ENCODE data around the gene C19orf67.
A peak's percentile ranks its signal among the peaks of the same experiment; 100 is the strongest.
"Not testable (repeated sequence)": the region's sequence is repeated elsewhere in the genome, so short reads cannot be mapped to it uniquely, and the experiment has no call there.

Gene C19orf67

DNA sequence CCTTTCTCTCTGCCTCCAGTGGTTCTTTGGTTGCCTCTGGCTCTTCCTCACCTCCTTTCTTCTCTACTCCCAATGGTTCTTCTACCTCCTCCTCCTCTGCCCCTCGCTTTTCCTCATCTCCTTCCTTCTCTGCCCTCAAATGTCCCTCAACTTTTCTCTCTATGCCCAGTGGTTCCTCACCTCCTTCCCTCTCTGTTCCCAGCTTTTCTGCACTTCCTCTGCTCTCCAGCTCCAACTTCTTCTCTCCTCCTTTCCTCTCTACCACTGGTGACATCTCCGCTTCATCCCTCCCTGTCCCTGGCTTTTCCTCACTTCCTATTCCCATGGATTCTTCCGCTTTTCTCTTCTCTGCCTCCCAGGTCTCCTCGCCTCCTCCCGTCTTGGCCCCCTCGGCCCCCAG lies 31.5 kb downstream of the C19orf67 start:
- Histone ChIP-seq H3K27ac (ENCODE audit: low read depth, low read length) (no peak overlapping the region), H3K4me3 (ENCODE audit: low read depth, low read length) (no peak overlapping the region)

DNA sequence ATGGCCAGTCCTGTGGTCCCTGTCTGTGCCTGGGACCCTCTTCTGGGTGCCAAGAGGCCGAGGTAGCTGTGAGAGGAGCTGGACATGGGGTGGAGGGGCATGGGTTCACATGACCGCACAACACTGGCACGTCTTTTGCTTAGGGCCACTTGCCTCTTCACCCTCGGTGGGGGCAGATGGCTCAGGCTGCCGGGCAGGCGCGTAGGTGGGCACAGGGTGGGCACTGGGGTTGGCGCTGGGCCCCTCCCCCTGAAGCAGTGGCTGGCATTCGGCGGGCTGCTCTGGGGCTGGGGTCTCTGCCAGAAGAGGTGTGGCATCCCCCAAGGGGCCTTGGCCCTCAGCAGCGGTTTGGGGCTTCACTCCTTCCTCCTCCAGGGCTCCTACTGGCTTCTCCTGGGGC lies 32.1 kb downstream of the C19orf67 start:
- Histone ChIP-seq H3K27ac (ENCODE audit: low read depth, low read length) (no peak overlapping the region), H3K9ac (ENCODE audit: low read depth, low read length) (no peak overlapping the region), H3K27me3 (ENCODE audit: control insufficient read depth, insufficient read depth, low read length) (peaks cover 6% of the 10 kb centered on the region), H3K36me3 (ENCODE audit: control insufficient read depth, insufficient read depth, low read length) (peaks cover 4% of the 10 kb centered on the region; the same call in 1 of the 2 replicates), H3K4me1 (ENCODE audit: control insufficient read depth, insufficient read depth, low read length) (no peaks in the 10 kb centered on the region), H3K9me3 (ENCODE audit: control insufficient read depth, insufficient read depth, low read length) (no peaks in the 10 kb centered on the region), H3K4me3 (ENCODE audit: low read depth, low read length) (no peak overlapping the region)

More for the DNA sequence above, 31.5 kb downstream of the C19orf67 start:
- peaks cover 12% of the 10 kb centered on the region for H3K27me3 ChIP-seq (ENCODE audit: control insufficient read depth, insufficient read depth, low read length)
- H3K9me3 ChIP-seq (ENCODE audit: control insufficient read depth, insufficient read depth, low read length): no peaks in the 10 kb centered on the region
- H3K36me3 ChIP-seq (ENCODE audit: control insufficient read depth, insufficient read depth, low read length): peaks cover 4% of the 10 kb centered on the region; the same call in 1 of the 2 replicates
- no peaks in the 10 kb centered on the region for H3K4me1 ChIP-seq (ENCODE audit: control insufficient read depth, insufficient read depth, low read length)
- H3K9ac ChIP-seq (ENCODE audit: low read depth, low read length): no peak overlapping the region

DNA sequence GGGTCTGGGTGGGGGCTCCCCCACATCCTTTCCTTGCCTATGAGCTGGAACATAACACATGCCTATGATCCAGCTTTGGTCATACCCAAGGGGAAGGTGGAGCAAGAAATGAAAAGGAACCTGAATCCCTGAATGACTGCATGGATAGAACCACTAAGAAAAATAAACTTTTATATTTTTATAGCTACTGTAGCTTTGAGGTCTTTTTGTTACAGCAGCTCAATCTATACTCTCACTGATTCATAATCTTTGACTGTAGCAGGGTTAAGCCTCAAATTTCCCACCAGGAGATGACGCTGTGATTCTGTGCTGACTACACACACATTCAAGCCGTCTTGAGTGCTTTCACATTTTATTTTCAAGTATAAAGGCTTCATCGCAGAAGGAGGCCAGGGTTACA lies 32.6 kb downstream of the C19orf67 start:
- Histone ChIP-seq H3K4me3 (ENCODE audit: low read depth, low read length) (no peak overlapping the region), H3K36me3 (ENCODE audit: control insufficient read depth, insufficient read depth, low read length) (peaks cover 4% of the 10 kb centered on the region; the same call in 1 of the 2 replicates), H3K4me1 (ENCODE audit: control insufficient read depth, insufficient read depth, low read length) (no peaks in the 10 kb centered on the region), H3K9me3 (ENCODE audit: control insufficient read depth, insufficient read depth, low read length) (no peaks in the 10 kb centered on the region), H3K27me3 (ENCODE audit: control insufficient read depth, insufficient read depth, low read length) (peaks cover 1% of the 10 kb centered on the region), H3K9ac (ENCODE audit: low read depth, low read length) (no peak overlapping the region), H3K27ac (ENCODE audit: low read depth, low read length) (no peak overlapping the region)

DNA sequence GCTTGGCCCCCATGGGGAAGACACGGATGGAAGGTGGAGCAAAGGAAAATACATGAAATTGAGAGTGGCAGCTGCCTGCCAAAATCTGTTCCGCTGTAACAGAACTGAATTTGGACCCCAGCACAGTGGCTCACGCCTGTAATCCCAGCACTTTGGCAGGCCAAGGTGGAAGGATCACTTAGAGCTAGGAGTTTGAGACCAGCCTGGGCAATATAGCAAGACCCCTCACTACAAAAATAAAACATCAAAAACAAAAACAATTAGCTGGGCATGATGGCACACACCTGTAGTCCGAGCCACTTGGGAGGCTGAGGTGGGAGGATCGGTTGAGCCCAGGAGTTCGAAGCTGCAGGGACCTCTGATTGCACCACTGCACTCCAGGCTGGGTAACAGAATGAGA lies 33.1 kb downstream of the C19orf67 start:
- H3K27ac ChIP-seq (ENCODE audit: low read depth, low read length): no peak overlapping the region
- H3K4me3 ChIP-seq (ENCODE audit: low read depth, low read length): no peak overlapping the region
- H3K4me1 ChIP-seq (ENCODE audit: control insufficient read depth, insufficient read depth, low read length): no peaks in the 10 kb centered on the region
- no peaks in the 10 kb centered on the region for H3K9me3 ChIP-seq (ENCODE audit: control insufficient read depth, insufficient read depth, low read length)
- H3K9ac ChIP-seq (ENCODE audit: low read depth, low read length): no peak overlapping the region
- H3K36me3 ChIP-seq (ENCODE audit: control insufficient read depth, insufficient read depth, low read length): peaks cover 4% of the 10 kb centered on the region; the same call in 1 of the 2 replicates
- no peaks in the 10 kb centered on the region for H3K27me3 ChIP-seq (ENCODE audit: control insufficient read depth, insufficient read depth, low read length)

DNA sequence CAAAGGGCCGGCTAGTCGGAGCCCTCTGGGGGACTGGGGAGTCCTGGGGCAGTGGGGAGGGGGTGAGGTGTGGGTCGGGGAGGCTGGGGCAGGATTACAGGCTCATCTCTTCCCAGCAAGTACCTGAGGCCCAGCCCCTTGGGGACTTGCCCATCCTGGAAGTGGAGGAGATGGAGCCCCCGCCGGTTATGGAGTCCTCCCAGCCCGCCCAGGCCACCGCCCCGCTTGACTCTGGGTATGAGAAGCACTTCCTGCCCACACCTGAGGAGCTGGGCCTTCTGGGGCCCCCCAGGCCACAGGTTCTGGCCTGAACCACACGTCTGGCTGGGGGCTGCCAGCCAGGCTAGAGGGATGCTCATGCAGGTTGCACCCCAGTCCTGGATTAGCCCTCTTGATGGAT lies 33.6 kb downstream of the C19orf67 start:
- Histone ChIP-seq H3K9me3 (ENCODE audit: control insufficient read depth, insufficient read depth, low read length) (no peaks in the 10 kb centered on the region), H3K4me3 (ENCODE audit: low read depth, low read length) (no peak overlapping the region), H3K4me1 (ENCODE audit: control insufficient read depth, insufficient read depth, low read length) (no peaks in the 10 kb centered on the region), H3K9ac (ENCODE audit: low read depth, low read length) (no peak overlapping the region), H3K36me3 (ENCODE audit: control insufficient read depth, insufficient read depth, low read length) (peaks cover 4% of the 10 kb centered on the region; the same call in 1 of the 2 replicates), H3K27me3 (ENCODE audit: control insufficient read depth, insufficient read depth, low read length) (no peaks in the 10 kb centered on the region), H3K27ac (ENCODE audit: low read depth, low read length) (no peak overlapping the region)

DNA sequence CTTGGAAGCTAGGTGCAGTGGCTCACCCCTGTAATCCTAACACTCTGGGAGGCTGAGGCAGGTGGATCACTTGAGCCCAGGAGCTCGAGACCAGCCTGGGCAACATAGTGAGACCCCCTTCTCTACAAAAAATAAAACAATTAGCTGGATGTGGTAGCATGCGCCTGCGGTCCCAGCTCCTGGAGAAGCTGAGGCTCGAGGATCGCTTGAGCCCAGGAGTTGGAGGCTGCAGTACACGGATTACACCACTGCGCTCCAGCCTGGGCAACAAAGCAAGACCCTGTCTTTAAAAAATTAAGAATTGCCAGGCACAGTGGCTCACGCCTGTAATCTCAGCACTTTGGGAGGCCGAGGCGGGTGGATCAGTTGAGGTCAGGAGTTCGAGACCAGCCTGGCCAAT lies 34.6 kb downstream of the C19orf67 start:
- not testable (repeated sequence) for H3K27me3 ChIP-seq (ENCODE audit: control insufficient read depth, insufficient read depth, low read length)

DNA sequence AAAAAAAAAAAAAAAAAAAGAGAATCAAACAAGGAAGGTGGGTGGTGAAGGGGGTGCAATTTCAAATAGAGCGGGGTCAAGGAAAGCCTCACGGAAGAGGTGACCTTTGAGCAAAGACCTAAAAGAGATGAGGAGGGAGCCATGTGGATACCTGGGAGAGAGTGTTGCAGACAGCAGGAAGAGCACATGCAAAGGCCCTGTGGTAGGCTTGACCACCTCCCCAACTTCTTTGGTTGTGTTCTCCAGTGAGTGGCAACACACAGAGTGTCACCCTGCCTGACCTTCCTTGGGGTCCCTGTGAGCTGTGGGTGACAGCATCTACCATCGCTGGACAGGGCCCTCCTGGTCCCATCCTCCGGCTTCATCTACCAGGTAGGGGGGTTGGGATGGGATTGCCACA lies 35.1 kb downstream of the C19orf67 start:
- H3K9ac ChIP-seq (ENCODE audit: low read depth, low read length): no peak overlapping the region
- H3K9me3 ChIP-seq (ENCODE audit: control insufficient read depth, insufficient read depth, low read length): no peaks in the 10 kb centered on the region
- no peaks in the 10 kb centered on the region for H3K4me1 ChIP-seq (ENCODE audit: control insufficient read depth, insufficient read depth, low read length)
- H3K27ac ChIP-seq (ENCODE audit: low read depth, low read length): no peak overlapping the region
- H3K36me3 ChIP-seq (ENCODE audit: control insufficient read depth, insufficient read depth, low read length): peaks cover 4% of the 10 kb centered on the region; the same call in 1 of the 2 replicates
- H3K27me3 ChIP-seq (ENCODE audit: control insufficient read depth, insufficient read depth, low read length): no peaks in the 10 kb centered on the region
- no peak overlapping the region for H3K4me3 ChIP-seq (ENCODE audit: low read depth, low read length)

More for the DNA sequence above, 34.6 kb downstream of the C19orf67 start:
- not testable (repeated sequence) for H3K9ac ChIP-seq (ENCODE audit: low read depth, low read length); H3K27ac ChIP-seq (ENCODE audit: low read depth, low read length); H3K36me3 ChIP-seq (ENCODE audit: control insufficient read depth, insufficient read depth, low read length); H3K9me3 ChIP-seq (ENCODE audit: control insufficient read depth, insufficient read depth, low read length); H3K4me3 ChIP-seq (ENCODE audit: low read depth, low read length); H3K4me1 ChIP-seq (ENCODE audit: control insufficient read depth, insufficient read depth, low read length)

DNA sequence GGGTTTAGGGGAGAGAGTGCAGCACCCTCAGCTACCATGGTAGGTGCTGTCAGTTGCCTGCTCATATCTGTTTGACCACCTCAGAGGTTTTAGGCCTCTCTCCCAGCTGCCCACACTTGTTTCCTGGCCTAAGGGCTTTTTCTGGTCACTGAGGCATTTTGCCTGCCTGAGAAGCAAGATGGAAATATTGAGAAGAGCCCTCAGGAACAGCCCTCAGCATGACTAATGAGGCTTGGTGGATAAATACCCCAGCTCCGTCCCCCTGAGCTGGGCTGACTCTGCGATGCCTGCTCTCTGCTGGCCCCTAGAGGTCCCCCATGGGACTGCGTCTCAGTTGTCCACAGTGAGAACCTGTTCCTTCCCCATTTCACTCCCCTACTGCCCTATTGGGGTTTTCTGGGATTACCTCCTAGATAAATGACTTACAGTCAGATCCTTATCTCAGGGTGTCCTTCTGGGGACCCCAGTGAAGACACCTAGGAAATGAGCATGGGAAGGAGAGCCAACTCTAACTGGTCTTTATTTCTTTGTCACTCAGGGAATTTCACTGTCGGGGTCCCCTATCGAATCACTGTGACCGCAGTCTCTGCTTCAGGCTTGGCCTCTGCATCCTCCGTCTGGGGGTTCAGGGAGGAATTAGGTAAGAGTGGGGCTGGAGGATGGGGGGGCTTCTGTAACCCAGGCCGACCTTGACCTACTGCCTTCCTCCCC lies 37.0 kb downstream of the C19orf67 start:
- no peaks in the 10 kb centered on the region for H3K27me3 ChIP-seq (ENCODE audit: control insufficient read depth, insufficient read depth, low read length)
- H3K9ac ChIP-seq (ENCODE audit: low read depth, low read length): no peak overlapping the region
- H3K9me3 ChIP-seq (ENCODE audit: control insufficient read depth, insufficient read depth, low read length): no peaks in the 10 kb centered on the region
- H3K36me3 ChIP-seq (ENCODE audit: control insufficient read depth, insufficient read depth, low read length): peaks cover 4% of the 10 kb centered on the region; the same call in 1 of the 2 replicates
- H3K4me1 ChIP-seq (ENCODE audit: control insufficient read depth, insufficient read depth, low read length): no peaks in the 10 kb centered on the region
- H3K4me3 ChIP-seq (ENCODE audit: low read depth, low read length): no peak overlapping the region
- no peak overlapping the region for H3K27ac ChIP-seq (ENCODE audit: low read depth, low read length)

DNA sequence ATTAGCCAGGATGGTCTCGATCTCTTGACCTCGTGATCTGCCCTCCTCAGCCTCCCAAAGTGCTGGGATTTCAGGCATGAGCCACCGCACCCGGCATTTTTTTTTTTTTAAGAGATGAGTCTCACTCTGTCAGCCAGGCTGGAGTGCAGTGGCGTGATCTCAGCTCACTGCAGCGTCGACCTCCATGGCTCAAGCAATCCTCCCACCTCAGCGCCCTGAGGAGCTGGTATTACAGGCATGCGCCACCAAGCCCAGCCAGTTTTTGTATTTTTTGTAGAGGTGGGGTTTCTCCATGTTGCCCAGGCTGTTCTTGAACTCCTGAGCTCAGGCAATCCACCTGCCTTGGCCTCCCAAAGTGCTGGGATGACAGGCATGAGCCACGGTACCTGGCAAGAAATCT lies 37.7 kb downstream of the C19orf67 start:
- H3K27ac ChIP-seq (ENCODE audit: low read depth, low read length); H3K9ac ChIP-seq (ENCODE audit: low read depth, low read length); H3K27me3 ChIP-seq (ENCODE audit: control insufficient read depth, insufficient read depth, low read length); H3K4me1 ChIP-seq (ENCODE audit: control insufficient read depth, insufficient read depth, low read length); H3K36me3 ChIP-seq (ENCODE audit: control insufficient read depth, insufficient read depth, low read length); H3K4me3 ChIP-seq (ENCODE audit: low read depth, low read length); H3K9me3 ChIP-seq (ENCODE audit: control insufficient read depth, insufficient read depth, low read length): not testable (repeated sequence)

DNA sequence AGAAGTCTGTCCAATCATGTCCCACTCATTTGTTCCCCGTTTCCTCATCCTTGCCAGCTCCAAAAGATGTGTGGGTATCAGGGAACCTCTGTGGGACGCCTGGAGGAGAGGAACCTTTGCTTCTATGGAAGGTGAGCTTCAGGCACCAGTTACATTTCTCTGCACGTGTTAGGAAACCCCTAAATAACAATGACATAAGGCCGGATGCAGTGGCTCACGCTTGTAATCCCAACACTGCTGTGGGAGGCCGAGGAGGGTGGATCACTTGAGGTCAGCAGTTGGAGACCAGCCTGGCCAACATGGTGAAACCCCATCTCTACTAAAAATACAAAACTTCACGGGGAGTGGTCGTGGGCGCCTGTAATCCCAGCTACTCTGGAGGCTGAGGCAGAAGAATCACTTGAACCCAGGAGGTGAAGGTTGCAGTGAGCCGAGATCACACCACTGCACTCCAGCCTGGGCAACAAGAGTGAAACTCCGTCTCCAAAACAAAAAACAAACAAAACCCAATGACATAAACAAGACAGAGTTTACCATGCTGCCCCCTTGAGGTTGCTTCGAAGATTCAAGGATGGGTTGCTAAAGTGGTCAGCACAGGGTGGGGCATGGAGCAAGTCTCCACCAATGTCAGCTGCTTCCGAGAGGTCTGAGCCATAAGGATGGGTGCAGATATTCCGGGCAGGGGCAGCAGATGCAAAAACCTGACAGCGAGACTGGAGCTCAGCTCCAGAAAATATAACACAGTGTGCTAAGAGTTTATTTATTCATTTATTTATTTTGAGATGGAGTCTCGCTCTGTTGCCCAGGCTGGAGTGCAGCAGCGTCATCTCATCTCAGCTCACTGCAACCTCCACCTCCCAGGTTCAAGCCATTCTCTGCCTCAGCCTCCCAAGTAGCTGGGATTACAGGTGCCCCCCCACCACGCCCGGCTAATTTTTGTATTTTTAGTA lies 42.6 kb downstream of the C19orf67 start:
- H3K27ac ChIP-seq (ENCODE audit: low read depth, low read length): peak overlapping the region; percentile 55
- not testable (repeated sequence) for H3K9ac ChIP-seq (ENCODE audit: low read depth, low read length); H3K4me1 ChIP-seq (ENCODE audit: control insufficient read depth, insufficient read depth, low read length); H3K27me3 ChIP-seq (ENCODE audit: control insufficient read depth, insufficient read depth, low read length); H3K4me3 ChIP-seq (ENCODE audit: low read depth, low read length); H3K9me3 ChIP-seq (ENCODE audit: control insufficient read depth, insufficient read depth, low read length); H3K36me3 ChIP-seq (ENCODE audit: control insufficient read depth, insufficient read depth, low read length)

DNA sequence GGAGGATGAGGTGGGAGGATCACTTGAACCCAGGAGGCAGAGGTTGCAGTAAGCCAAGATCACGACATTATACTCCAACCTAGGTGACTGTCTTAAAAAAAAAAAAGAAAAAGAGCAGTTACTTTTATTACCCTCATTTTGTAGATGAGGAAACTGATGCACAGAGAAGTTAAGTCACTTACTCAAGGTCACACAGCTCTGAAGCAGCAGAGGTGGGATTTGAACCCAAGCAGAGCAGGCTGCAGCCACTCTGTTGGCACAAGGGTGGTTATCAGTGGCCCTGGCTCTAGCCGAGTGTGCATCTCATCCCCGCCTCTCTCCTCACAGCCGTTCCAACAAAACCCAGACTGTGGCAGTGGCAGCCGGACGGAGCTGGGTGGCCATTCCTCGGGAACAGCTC lies 46.4 kb downstream of the C19orf67 start:
- no peaks in the 10 kb centered on the region for H3K27me3 ChIP-seq (ENCODE audit: control insufficient read depth, insufficient read depth, low read length)
- no peaks in the 10 kb centered on the region for H3K9me3 ChIP-seq (ENCODE audit: control insufficient read depth, insufficient read depth, low read length)
- H3K4me3 ChIP-seq (ENCODE audit: low read depth, low read length): no peak overlapping the region
- no peaks in the 10 kb centered on the region for H3K36me3 ChIP-seq (ENCODE audit: control insufficient read depth, insufficient read depth, low read length)
- H3K9ac ChIP-seq (ENCODE audit: low read depth, low read length): no peak overlapping the region
- H3K4me1 ChIP-seq (ENCODE audit: control insufficient read depth, insufficient read depth, low read length): no peaks in the 10 kb centered on the region
- H3K27ac ChIP-seq (ENCODE audit: low read depth, low read length): no peak overlapping the region

All from HUES48 (cell line).